ENCODE results near the gene SASS6. TPM values are rescaled to one million over a fixed set of nuclear protein-coding genes. Genes with fewer than 3 reads are reported as not detected.

SASS6 gene
- total and polyA plus RNA-seq, 2 donors from 2014 or later = 1.1 to 2.1 TPM

DNA sequence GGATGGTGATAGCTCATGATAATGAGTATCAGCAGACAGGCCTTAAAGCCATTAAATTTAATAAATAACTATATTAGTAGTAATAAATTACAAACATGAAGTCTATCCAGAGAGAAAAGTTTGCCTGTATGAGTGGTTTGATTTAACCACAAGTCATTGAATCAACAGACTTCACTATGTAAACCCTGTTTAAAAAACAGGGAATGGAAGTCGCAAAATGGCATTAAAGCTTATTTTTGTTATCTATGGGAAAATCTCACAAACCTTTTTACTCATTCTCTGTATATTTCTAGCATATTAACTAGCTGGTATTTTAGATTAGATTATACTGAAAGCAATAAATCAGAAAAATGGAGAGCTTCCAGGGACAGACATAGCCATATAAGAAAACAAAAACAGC, 45.3 kb downstream of the SASS6 start:
- no peaks in the 10 kb centered on the region for H3K27me3 ChIP-seq (ENCODE audit: control insufficient read depth, insufficient read depth, low read length)
- no peak overlapping the region for H3K27ac ChIP-seq (ENCODE audit: low read depth in 2 of 2, low read length in 2 of 2)
- FAIRE-seq (no peak), DNase-seq (no peak)
- H3K9ac ChIP-seq (ENCODE audit: low read length in 3 of 3) = no peak overlapping the region
- intact Hi-C loops (cut with DNase I) = no loop called here
- H3K4me3 ChIP-seq (ENCODE audit: low read length in 3 of 3) = no peak overlapping the region
- H3K9me3 ChIP-seq (ENCODE audit: control insufficient read depth in 2 of 3, insufficient read depth in 1 of 3, low read length in 3 of 3) = no peaks in the 10 kb centered on the region
- H3K4me1 ChIP-seq (ENCODE audit: control insufficient read depth in 2 of 3, insufficient read depth in 2 of 3, low read depth in 1 of 3, low read length in 3 of 3) = no peaks in the 10 kb centered on the region
- TF ChIP-seq, protein P1, sequence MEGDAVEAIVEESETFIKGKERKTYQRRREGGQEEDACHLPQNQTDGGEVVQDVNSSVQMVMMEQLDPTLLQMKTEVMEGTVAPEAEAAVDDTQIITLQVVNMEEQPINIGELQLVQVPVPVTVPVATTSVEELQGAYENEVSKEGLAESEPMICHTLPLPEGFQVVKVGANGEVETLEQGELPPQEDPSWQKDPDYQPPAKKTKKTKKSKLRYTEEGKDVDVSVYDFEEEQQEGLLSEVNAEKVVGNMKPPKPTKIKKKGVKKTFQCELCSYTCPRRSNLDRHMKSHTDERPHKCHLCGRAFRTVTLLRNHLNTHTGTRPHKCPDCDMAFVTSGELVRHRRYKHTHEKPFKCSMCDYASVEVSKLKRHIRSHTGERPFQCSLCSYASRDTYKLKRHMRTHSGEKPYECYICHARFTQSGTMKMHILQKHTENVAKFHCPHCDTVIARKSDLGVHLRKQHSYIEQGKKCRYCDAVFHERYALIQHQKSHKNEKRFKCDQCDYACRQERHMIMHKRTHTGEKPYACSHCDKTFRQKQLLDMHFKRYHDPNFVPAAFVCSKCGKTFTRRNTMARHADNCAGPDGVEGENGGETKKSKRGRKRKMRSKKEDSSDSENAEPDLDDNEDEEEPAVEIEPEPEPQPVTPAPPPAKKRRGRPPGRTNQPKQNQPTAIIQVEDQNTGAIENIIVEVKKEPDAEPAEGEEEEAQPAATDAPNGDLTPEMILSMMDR (IDR thresholded peaks at IDR 0.05; ENCODE audit: borderline replicate concordance, extremely low read depth, insufficient read depth) = no peak
- peaks cover 0 to 2% (median 0%) of the 10 kb centered on the region in 3 donors for H3K36me3 ChIP-seq (ENCODE audit: control insufficient read depth in 2 of 3, insufficient read depth in 3 of 3, low read length in 3 of 3)

DNA sequence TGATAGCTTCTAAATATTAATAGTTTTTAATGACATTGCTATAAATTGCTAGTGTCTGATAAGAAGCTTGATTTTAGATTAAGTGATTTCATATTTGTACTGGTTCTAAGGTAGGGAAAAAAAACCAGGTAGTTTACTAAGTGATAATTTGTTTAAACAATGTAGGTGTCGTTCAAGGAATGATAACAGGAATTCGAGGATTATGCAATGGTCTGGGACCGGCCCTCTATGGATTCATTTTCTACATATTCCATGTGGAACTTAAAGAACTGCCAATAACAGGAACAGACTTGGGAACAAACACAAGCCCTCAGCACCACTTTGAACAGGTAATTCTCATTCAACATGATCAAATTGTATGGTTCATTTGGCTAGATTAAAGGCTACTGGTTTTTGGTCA, 52.4 kb downstream of the SASS6 start:
- intact Hi-C loops (cut with DNase I) = no loop called here
- Histone ChIP-seq H3K36me3 (ENCODE audit: control insufficient read depth in 2 of 3, insufficient read depth in 3 of 3, low read length in 3 of 3) (peaks cover 2 to 20% (median 14%) of the 10 kb centered on the region in 3 donors), H3K9ac (ENCODE audit: low read length in 3 of 3) (no peak overlapping the region), H3K9me3 (ENCODE audit: control insufficient read depth in 2 of 3, insufficient read depth in 1 of 3, low read length in 3 of 3) (no peaks in the 10 kb centered on the region), H3K27me3 (ENCODE audit: control insufficient read depth, insufficient read depth, low read length) (no peaks in the 10 kb centered on the region), H3K27ac (ENCODE audit: low read depth in 2 of 2, low read length in 2 of 2) (no peak overlapping the region), H3K4me1 (ENCODE audit: control insufficient read depth in 2 of 3, insufficient read depth in 2 of 3, low read depth in 1 of 3, low read length in 3 of 3) (no peaks in the 10 kb centered on the region), H3K4me3 (ENCODE audit: low read length in 3 of 3) (no peak overlapping the region)
- TF ChIP-seq, protein P1 (IDR thresholded peaks at IDR 0.05; ENCODE audit: borderline replicate concordance, extremely low read depth, insufficient read depth) = no peak
- FAIRE-seq (no peak), DNase-seq (no peak)

DNA sequence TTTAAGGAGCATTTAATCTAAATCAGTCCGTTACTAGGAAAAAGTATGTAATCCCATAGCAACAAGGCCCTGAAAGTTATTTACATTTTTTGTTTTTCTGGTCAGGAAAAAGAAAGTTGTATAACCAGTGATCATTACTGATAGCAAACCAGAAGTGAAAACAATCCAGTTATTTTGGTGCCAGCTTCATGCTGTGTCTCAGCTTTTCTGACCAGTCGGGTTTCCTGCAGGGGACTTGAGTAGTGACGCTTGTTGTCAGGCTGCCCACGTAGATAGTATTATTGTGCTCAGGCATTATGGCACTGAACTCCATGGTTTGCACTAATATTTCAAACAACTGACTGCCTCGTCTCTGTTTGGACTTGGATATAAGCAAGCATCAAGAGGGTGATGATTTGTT, 55.2 kb downstream of the SASS6 start:
- peaks cover 2 to 28% (median 23%) of the 10 kb centered on the region in 3 donors for H3K36me3 ChIP-seq (ENCODE audit: control insufficient read depth in 2 of 3, insufficient read depth in 3 of 3, low read length in 3 of 3)
- H3K4me1 ChIP-seq (ENCODE audit: control insufficient read depth in 2 of 3, insufficient read depth in 2 of 3, low read depth in 1 of 3, low read length in 3 of 3) = no peaks in the 10 kb centered on the region
- no peak for FAIRE-seq

More for the DNA sequence above, 55.2 kb downstream of the SASS6 start:
- no peak overlapping the region for H3K27ac ChIP-seq (ENCODE audit: low read depth in 2 of 2, low read length in 2 of 2)
- no peak overlapping the region for H3K9ac ChIP-seq (ENCODE audit: low read length in 3 of 3)
- TF ChIP-seq, protein P1 (IDR thresholded peaks at IDR 0.05; ENCODE audit: borderline replicate concordance, extremely low read depth, insufficient read depth) = no peak
- no peak for DNase-seq
- no peaks in the 10 kb centered on the region for H3K9me3 ChIP-seq (ENCODE audit: control insufficient read depth in 2 of 3, insufficient read depth in 1 of 3, low read length in 3 of 3)
- H3K27me3 ChIP-seq (ENCODE audit: control insufficient read depth, insufficient read depth, low read length) = no peaks in the 10 kb centered on the region
- H3K4me3 ChIP-seq (ENCODE audit: low read length in 3 of 3) = no peak overlapping the region
- intact Hi-C loops (cut with DNase I) = no loop called here
